GM12878 (cell line): ENCODE measurements around the gene FCAMR. TPM values are rescaled to one million over a fixed set of nuclear protein-coding genes. Genes with fewer than 3 reads are reported as not detected.

ENCODE experiments used
- BCL11A ChIP-seq: IDR thresholded peaks from 2 replicates; pipeline ENCODE4 v1.6.1; 2011; ENCODE audit warnings: low read depth, low read length
- CEBPB ChIP-seq, 2 experiments: fragments of 150-350 bp in 1 of 2; IDR thresholded peaks; 2 replicates each; pipeline ENCODE4 v1.6.1; 2012 to 2014; ENCODE audit warnings: low read depth in 2 of 2, low read length in 2 of 2, borderline replicate concordance in 1 of 2, inconsistent platforms in 1 of 2
- CHD1 ChIP-seq: IDR thresholded peaks from 2 replicates; pipeline ENCODE4 v1.6.1; 2012; ENCODE audit warnings: low read depth, low read length, improper control_type of control experiment
- EED ChIP-seq: sonication (generic); IDR thresholded peaks from 2 replicates; pipeline ENCODE4 v1.6.1; 2016; ENCODE audit warnings: antibody characterized with exemption, low read depth
- KDM1A ChIP-seq: fragments of 200-600 bp; sonication (generic); IDR thresholded peaks from 2 replicates; pipeline ENCODE4 v1.6.1; 2016; ENCODE audit warnings: borderline replicate concordance
- MAX ChIP-seq: IDR thresholded peaks from 2 replicates; pipeline ENCODE4 v1.6.1; 2012; ENCODE audit warnings: low read depth, low read length, improper control_type of control experiment
- MTA2 ChIP-seq: fragments of 450-650 bp; IDR thresholded peaks from 2 replicates; pipeline ENCODE4 v1.6.1; 2016; ENCODE audit warnings: low read depth, mild to moderate bottlenecking, moderate library complexity
- PAX5 ChIP-seq: IDR thresholded peaks from 2 replicates; pipeline ENCODE4 v1.6.1; 2011; ENCODE audit warnings: low read depth, low read length, borderline replicate concordance
- STAT1 ChIP-seq: fragments of 450-650 bp; conservative IDR thresholded peaks from 2 replicates; pipeline ENCODE4 v1.6.1; 2014; ENCODE audit warnings: antibody characterized with exemption, mild to moderate bottlenecking
- ZNF687 ChIP-seq: fragments of 450-650 bp; IDR thresholded peaks from 2 replicates; pipeline ENCODE4 v1.6.1; 2017; ENCODE audit warnings: mild to moderate bottlenecking, moderate library complexity
- polyA plus RNA-seq, 11 experiments: library from polyadenylated mRNA; depleted of rRNA in 4 of 11; unstranded in 6 of 11; stranded (reverse) in 5 of 11; fragments of >200 nt; fragmentation: Nextera tagmentation in 4 of 11; fragmentation: Illumina TruSeq in 1 of 11; extraction: Ambion mirVana in 4 of 11; extraction: Trizol in 1 of 11; gene quantifications; 1 replicate in 1 of 11; 2 replicates in 10 of 11; pipeline versions ENCODE4 v1.2.1 to v1.2.3, GENCODE V29; 2011 to 2016; ENCODE audit warnings: inconsistent platforms in 2 of 11, missing spikeins in 2 of 11, low read depth in 1 of 11
- total RNA-seq, 4 experiments: library from RNA; depleted of rRNA in 3 of 4; stranded (reverse); fragments of >200 nt in 3 of 4; fragmentation: Illumina TruSeq in 1 of 4; extraction: Trizol in 1 of 4; gene quantifications; 2 replicates each; pipeline versions ENCODE4 v1.2.1 to v1.2.3, GENCODE V29; 2013 to 2021

The FCAMR gene
- total and polyA plus RNA-seq, 10 of the 15 experiments (the other 5 are each of a cell fraction or from before 2014, with no cell fraction given): 0.04 to 0.15 (median 0.06) TPM; not detected in 3

- no peak for TF ChIP-seq ZNF687
- TF ChIP-seq KDM1A: no peak
- no peak for TF ChIP-seq PAX5
- no peak for TF ChIP-seq MAX
- no peak for TF ChIP-seq BCL11A
- no peak for TF ChIP-seq MTA2
- TF ChIP-seq CHD1: no peak
- TF ChIP-seq CEBPB (IDR thresholded peaks at IDR 0.05; ENCODE audit: borderline replicate concordance in 1 of 2, low read depth in 2 of 2, low read length in 2 of 2): no peak
- TF ChIP-seq EED: no peak
- no peak for TF ChIP-seq STAT1
These were observed 9.4 kb downstream of the FCAMR start (continued) for GRCh38 chr1:206960676-206961386.
